GM23338 (cell line): ENCODE results near the gene KCNIP3. TPM values are rescaled to one million over a fixed set of nuclear protein-coding genes. Genes with fewer than 3 reads are reported as not detected.

Experiments used
- ATAC-seq: fragments of 200-7000 bp; cut with Tn5 transposase; 3 replicates; pipeline ENCODE4 v1.9.1; 2020
- DNase-seq: peaks from one replicate; pipeline ENCODE4 v3.0.0-alpha.2; 2015; ENCODE audit warnings: low spot score
- H2AFZ ChIP-seq: fragments of 200-600 bp; sonication (generic); 2 replicates; pipeline ENCODE4 v1.8.0; 2016; ENCODE audit warnings: antibody characterized with exemption, mild to moderate bottlenecking, moderate library complexity
- H3F3A ChIP-seq: fragments of 200-600 bp; sonication (generic); replicated peaks from 2 replicates; pipeline ENCODE4 v1.8.0; 2017; ENCODE audit warnings: antibody characterized with exemption, mixed run types, low read depth
- H3K27ac ChIP-seq: fragments of 200-600 bp; sonication (generic); 2 replicates; pipeline ENCODE4 v1.6.1; 2016; ENCODE audit warnings: low read depth
- H3K27me3 ChIP-seq: fragments of 200-600 bp; sonication (generic); 2 replicates; pipeline ENCODE4 v1.8.0; 2016; ENCODE audit warnings: mild to moderate bottlenecking, mixed run types, moderate library complexity; ENCODE audit not compliant: insufficient read depth
- H3K36me3 ChIP-seq: fragments of 200-600 bp; sonication (generic); 2 replicates; pipeline ENCODE4 v1.8.0; 2016; ENCODE audit warnings: mild to moderate bottlenecking; ENCODE audit not compliant: insufficient read depth
- H3K4me1 ChIP-seq: fragments of 200-600 bp; sonication (generic); 2 replicates; pipeline ENCODE4 v1.8.0; 2016; ENCODE audit warnings: mild to moderate bottlenecking, moderate library complexity; ENCODE audit not compliant: insufficient read depth
- H3K4me2 ChIP-seq: fragments of 200-600 bp; sonication (generic); 2 replicates; pipeline ENCODE4 v1.7.1; 2017; ENCODE audit warnings: mixed run types
- H3K4me3 ChIP-seq: fragments of 200-600 bp; sonication (generic); 2 replicates; pipeline ENCODE4 v1.6.1; 2016; ENCODE audit warnings: mixed run types
- H3K79me2 ChIP-seq: fragments of 200-600 bp; sonication (generic); replicated peaks from 2 replicates; pipeline ENCODE4 v1.8.0; 2017; ENCODE audit warnings: mild to moderate bottlenecking; ENCODE audit not compliant: insufficient read depth
- H3K9me2 ChIP-seq: fragments of 200-600 bp; sonication (generic); 2 replicates; pipeline ENCODE4 v1.8.0; 2017; ENCODE audit not compliant: insufficient read depth
- H4K20me1 ChIP-seq: fragments of 200-600 bp; sonication (generic); replicated peaks from 2 replicates; pipeline ENCODE4 v1.8.0; 2017; ENCODE audit warnings: mild to moderate bottlenecking; ENCODE audit not compliant: insufficient read depth
- H3K27ac Mint-ChIP-seq: 2 replicates; pipeline ENCODE4 v1.8.0; 2020; ENCODE audit warnings: inconsistent platforms, mild to moderate bottlenecking, moderate library complexity, mixed read lengths
- H3K27me3 Mint-ChIP-seq: 3 replicates; pipeline ENCODE4 v1.8.0; 2022; ENCODE audit warnings: low read depth, mild to moderate bottlenecking, moderate library complexity, mixed read lengths, inconsistent platforms; ENCODE audit not compliant: insufficient read depth, poor library complexity
- H3K36me3 Mint-ChIP-seq: 3 replicates; pipeline ENCODE4 v1.8.0; 2021; ENCODE audit warnings: low read depth, mild to moderate bottlenecking, inconsistent platforms, moderate library complexity, mixed read lengths
- H3K4me1 Mint-ChIP-seq: 3 replicates; pipeline ENCODE4 v1.8.0; 2020; ENCODE audit warnings: mild to moderate bottlenecking, inconsistent platforms, mixed read lengths
- H3K4me3 Mint-ChIP-seq: 3 replicates; pipeline ENCODE4 v1.8.0; 2021; ENCODE audit warnings: moderate library complexity, mild to moderate bottlenecking, inconsistent platforms, mixed read lengths
- H3K9me3 Mint-ChIP-seq: 3 replicates; pipeline ENCODE4 v1.8.0; 2020; ENCODE audit warnings: moderate library complexity, mild to moderate bottlenecking, inconsistent platforms, mixed read lengths
- CREB1 ChIP-seq: fragments of 250-450 bp; sonication (Bioruptor Pico); IDR thresholded peaks from 2 replicates; pipeline ENCODE4 v1.5.0; 2020; ENCODE audit warnings: low read depth, mild to moderate bottlenecking, moderate library complexity
- CTCF ChIP-seq, 2 experiments: fragments of 200-600 bp in 1 of 2; sonication (generic) in 1 of 2; conservative IDR thresholded peaks; 2 replicates each; pipeline versions ENCODE4 v1.5.1 to v1.6.1; 2016 to 2017; ENCODE audit warnings: antibody characterized with exemption in 2 of 2, low read depth in 2 of 2, mild to moderate bottlenecking in 2 of 2, moderate library complexity in 1 of 2
- EZH2 ChIP-seq: fragments of 200-600 bp; sonication (generic); IDR thresholded peaks from one replicate; pipeline ENCODE4 v1.8.0; 2017; ENCODE audit warnings: antibody characterized with exemption, mild to moderate bottlenecking, low read depth; ENCODE audit not compliant: unreplicated experiment
- EZH2phosphoT487 ChIP-seq: fragments of 200-600 bp; sonication (generic); IDR thresholded peaks from one replicate; pipeline ENCODE4 v1.8.1; 2018; ENCODE audit warnings: antibody characterized with exemption; ENCODE audit not compliant: unreplicated experiment
- JUNB ChIP-seq: IDR thresholded peaks from one replicate; pipeline ENCODE4 v1.6.1; 2016; ENCODE audit warnings: antibody characterized with exemption; ENCODE audit not compliant: unreplicated experiment
- NANOG ChIP-seq: IDR thresholded peaks from 2 replicates; pipeline ENCODE4 v1.6.1; 2016; ENCODE audit warnings: antibody characterized with exemption, borderline replicate concordance
- REST ChIP-seq: IDR thresholded peaks from one replicate; pipeline ENCODE4 v1.6.1; 2018; ENCODE audit warnings: antibody characterized with exemption; ENCODE audit not compliant: unreplicated experiment
- polyA plus RNA-seq: library from polyadenylated mRNA; unstranded; fragments of >200 nt; fragmentation: Nextera tagmentation; extraction: Ambion mirVana; gene quantifications from 2 replicates; pipeline ENCODE4 v1.2.1, GENCODE V29; 2016
- total RNA-seq: library from RNA; depleted of rRNA; stranded (reverse); fragments of >200 nt; shearing (Covaris generic); gene quantifications from 2 replicates; pipeline ENCODE4 v1.2.3, GENCODE V29; 2014

KCNIP3 gene
- total and polyA plus RNA-seq, 2 experiments from 2014 or later = 0.32 to 0.83 TPM

GRCh38 chr2:95345081-95345562 lies 48.0 kb downstream of the KCNIP3 start (continued):
- TF ChIP-seq REST = no peak
- TF ChIP-seq EZH2phosphoT487 = no peak
- no peak for TF ChIP-seq JUNB

GRCh38 chr2:95345563-95346230 lies 48.5 kb downstream of the KCNIP3 start:
- H3F3A ChIP-seq = no peaks in the 10 kb centered on the region
- peak overlapping the region; percentile 71 for H3K4me3 ChIP-seq
- no peaks in the 10 kb centered on the region for H3K36me3 ChIP-seq
- peak overlapping the region; percentile 97 for H2AFZ ChIP-seq
- DNase-seq (peak; percentile 88), ATAC-seq (peak; percentile 89)
- peak overlapping the region; percentile 87 for H3K4me2 ChIP-seq
- no peaks in the 10 kb centered on the region for H3K4me1 ChIP-seq
- no peak overlapping the region for H3K27ac Mint-ChIP-seq
- H3K27me3 Mint-ChIP-seq = peaks cover 41% of the 10 kb centered on the region
- H3K79me2 ChIP-seq = no peaks in the 10 kb centered on the region
- TF ChIP-seq NANOG = no peak
- TF ChIP-seq CTCF (conservative IDR thresholded peaks at IDR 0.05; ENCODE audit: low read depth in 2 of 2) = peak; percentile 59 to 79
- peak; percentile 90 for TF ChIP-seq EZH2
- no peak for TF ChIP-seq CREB1 (CRISPR knock-in tag)
- H4K20me1 ChIP-seq = no peaks in the 10 kb centered on the region
- peaks cover 62% of the 10 kb centered on the region for H3K27me3 ChIP-seq
- H3K27ac ChIP-seq = no peak overlapping the region
- H3K9me2 ChIP-seq = no peaks in the 10 kb centered on the region
- H3K9me3 Mint-ChIP-seq = no peaks in the 10 kb centered on the region
- H3K4me1 Mint-ChIP-seq = no peaks in the 10 kb centered on the region
- H3K4me3 Mint-ChIP-seq = peak overlapping the region; percentile 74
- no peaks in the 10 kb centered on the region for H3K36me3 Mint-ChIP-seq
